Neural progenitor cell (in vitro differentiated cells): ENCODE data around the gene MICAL2.

ENCODE experiments used
- EZH2phosphoT487 ChIP-seq: fragments of 200-600 bp; sonication (generic); IDR thresholded peaks from 2 replicates; pipeline ENCODE4 v1.6.1; 2017; ENCODE audit warnings: antibody characterized with exemption
- TF ChIP-seq, protein P1 (sequence below): fragments of 200-600 bp; sonication (generic); IDR thresholded peaks from 2 replicates; pipeline ENCODE4 v1.5.1; 2017; ENCODE audit warnings: antibody characterized with exemption, mild to moderate bottlenecking

DNA sequence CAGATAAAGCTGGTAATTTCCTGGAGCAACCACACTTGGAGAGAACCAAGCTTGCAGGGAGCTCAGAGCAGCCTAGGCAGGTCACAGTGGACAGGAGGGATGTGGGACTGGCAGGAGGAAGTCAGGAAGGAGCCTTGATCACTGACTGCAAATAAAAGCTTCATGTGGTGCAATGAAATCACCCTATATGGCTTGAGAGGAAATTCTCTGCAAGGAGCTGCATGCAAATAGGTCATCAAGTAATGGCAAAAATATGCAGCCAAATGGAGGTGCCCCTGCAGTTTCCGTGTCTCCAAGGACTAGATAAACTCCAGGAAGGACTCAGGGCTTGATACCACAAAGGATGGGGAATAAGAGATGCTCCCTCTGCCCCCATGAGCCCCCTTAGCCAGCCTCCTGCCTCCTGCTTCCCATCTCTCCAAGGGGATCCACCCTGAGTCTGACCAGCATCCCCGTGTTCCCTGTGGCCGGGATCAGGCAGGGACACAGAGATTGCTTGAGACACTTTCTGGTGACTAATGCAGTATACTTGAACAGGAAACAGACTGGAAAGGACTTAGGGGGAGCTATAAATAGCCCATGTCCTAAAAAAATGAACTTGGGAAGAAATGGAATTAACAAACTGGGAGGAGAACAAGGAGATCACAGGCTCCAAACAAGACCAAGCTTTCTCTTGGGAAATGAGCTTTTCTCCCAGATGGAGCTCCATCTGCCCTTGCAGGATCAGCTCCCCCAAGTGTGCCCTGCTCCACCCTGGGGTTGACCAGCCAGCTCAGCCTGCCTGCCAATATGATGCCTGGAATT is 23.9 kb upstream of the MICAL2 start:
- TF ChIP-seq EZH2phosphoT487, result no peak
- TF ChIP-seq, protein P1, sequence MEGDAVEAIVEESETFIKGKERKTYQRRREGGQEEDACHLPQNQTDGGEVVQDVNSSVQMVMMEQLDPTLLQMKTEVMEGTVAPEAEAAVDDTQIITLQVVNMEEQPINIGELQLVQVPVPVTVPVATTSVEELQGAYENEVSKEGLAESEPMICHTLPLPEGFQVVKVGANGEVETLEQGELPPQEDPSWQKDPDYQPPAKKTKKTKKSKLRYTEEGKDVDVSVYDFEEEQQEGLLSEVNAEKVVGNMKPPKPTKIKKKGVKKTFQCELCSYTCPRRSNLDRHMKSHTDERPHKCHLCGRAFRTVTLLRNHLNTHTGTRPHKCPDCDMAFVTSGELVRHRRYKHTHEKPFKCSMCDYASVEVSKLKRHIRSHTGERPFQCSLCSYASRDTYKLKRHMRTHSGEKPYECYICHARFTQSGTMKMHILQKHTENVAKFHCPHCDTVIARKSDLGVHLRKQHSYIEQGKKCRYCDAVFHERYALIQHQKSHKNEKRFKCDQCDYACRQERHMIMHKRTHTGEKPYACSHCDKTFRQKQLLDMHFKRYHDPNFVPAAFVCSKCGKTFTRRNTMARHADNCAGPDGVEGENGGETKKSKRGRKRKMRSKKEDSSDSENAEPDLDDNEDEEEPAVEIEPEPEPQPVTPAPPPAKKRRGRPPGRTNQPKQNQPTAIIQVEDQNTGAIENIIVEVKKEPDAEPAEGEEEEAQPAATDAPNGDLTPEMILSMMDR, result no peak
